ENCODE measurements around the gene RNF220.

Gene RNF220

GRCh38 chr1:44621841-44622286, 216.8 kb downstream of the RNF220 start:
- no peaks in the 10 kb centered on the region for H3K4me1 ChIP-seq (ENCODE audit: insufficient read depth, low read length, poor library complexity, severe bottlenecking)
- no peaks in the 10 kb centered on the region for H3K79me2 ChIP-seq (ENCODE audit: insufficient read depth, low read length)
- TF ChIP-seq CTCF (conservative IDR thresholded peaks at IDR 0.05; ENCODE audit: low read length): no peak
- no peak for TF ChIP-seq EZH2phosphoT487 (IDR thresholded peaks at IDR 0.05; ENCODE audit: borderline replicate concordance)

GRCh38 chr1:44624268-44624901, 219.3 kb downstream of the RNF220 start:
- Histone ChIP-seq H4K20me1 (ENCODE audit: insufficient read depth, low read length, poor library complexity, severe bottlenecking) (no peaks in the 10 kb centered on the region), H3K4me2 (ENCODE audit: low read depth, low read length, poor library complexity, severe bottlenecking) (no peak overlapping the region), H3K9me3 (ENCODE audit: insufficient read depth, low read depth, low read length) (no peaks in the 10 kb centered on the region), H3K4me1 (ENCODE audit: insufficient read depth, low read length, poor library complexity, severe bottlenecking) (no peaks in the 10 kb centered on the region), H2AFZ (ENCODE audit: low read length) (no peak overlapping the region), H3K9ac (ENCODE audit: low read depth, low read length, poor library complexity, severe bottlenecking) (no peak overlapping the region), H3F3A (ENCODE audit: low read depth) (no peaks in the 10 kb centered on the region), H3K9me2 (replicated peaks; ENCODE audit: low read depth, low read length) (no peaks in the 10 kb centered on the region), H3K36me3 (ENCODE audit: insufficient read depth, low read length) (peaks cover 43% of the 10 kb centered on the region; the same call in 1 of the 2 replicates), H3K27me3 (ENCODE audit: insufficient read depth, low read length, poor library complexity, severe bottlenecking) (no peaks in the 10 kb centered on the region), H3K79me2 (ENCODE audit: insufficient read depth, low read length) (no peaks in the 10 kb centered on the region), H3K4me3 (ENCODE audit: low read length, poor library complexity, severe bottlenecking) (no peak overlapping the region)
- no peak for TF ChIP-seq CTCF (conservative IDR thresholded peaks at IDR 0.05; ENCODE audit: low read length)
- no peak for TF ChIP-seq EZH2phosphoT487 (IDR thresholded peaks at IDR 0.05; ENCODE audit: borderline replicate concordance)

More at GRCh38 chr1:44621841-44622286, 216.8 kb downstream of the RNF220 start:
- H3K36me3 ChIP-seq (ENCODE audit: insufficient read depth, low read length): peaks cover 31% of the 10 kb centered on the region; the same call in 1 of the 2 replicates
- no peak overlapping the region for H3K4me2 ChIP-seq (ENCODE audit: low read depth, low read length, poor library complexity, severe bottlenecking)
- no peak overlapping the region for H2AFZ ChIP-seq (ENCODE audit: low read length)
- no peak overlapping the region for H3K9ac ChIP-seq (ENCODE audit: low read depth, low read length, poor library complexity, severe bottlenecking)
- no peaks in the 10 kb centered on the region for H3K9me3 ChIP-seq (ENCODE audit: insufficient read depth, low read depth, low read length)
- no peak overlapping the region for H3K4me3 ChIP-seq (ENCODE audit: low read length, poor library complexity, severe bottlenecking)
- H3K27me3 ChIP-seq (ENCODE audit: insufficient read depth, low read length, poor library complexity, severe bottlenecking): no peaks in the 10 kb centered on the region
- no peaks in the 10 kb centered on the region for H3F3A ChIP-seq (ENCODE audit: low read depth)
- H4K20me1 ChIP-seq (ENCODE audit: insufficient read depth, low read length, poor library complexity, severe bottlenecking): no peaks in the 10 kb centered on the region
- no peaks in the 10 kb centered on the region for H3K9me2 ChIP-seq (replicated peaks; ENCODE audit: low read depth, low read length)

GRCh38 chr1:44625348-44625747, 220.3 kb downstream of the RNF220 start:
- Histone ChIP-seq H3K9me3 (ENCODE audit: insufficient read depth, low read depth, low read length) (no peaks in the 10 kb centered on the region), H2AFZ (ENCODE audit: low read length) (no peak overlapping the region), H3K4me3 (ENCODE audit: low read length, poor library complexity, severe bottlenecking) (no peak overlapping the region), H3K9me2 (replicated peaks; ENCODE audit: low read depth, low read length) (no peaks in the 10 kb centered on the region), H3K79me2 (ENCODE audit: insufficient read depth, low read length) (no peaks in the 10 kb centered on the region), H3K4me1 (ENCODE audit: insufficient read depth, low read length, poor library complexity, severe bottlenecking) (no peaks in the 10 kb centered on the region), H3F3A (ENCODE audit: low read depth) (no peaks in the 10 kb centered on the region), H4K20me1 (ENCODE audit: insufficient read depth, low read length, poor library complexity, severe bottlenecking) (no peaks in the 10 kb centered on the region), H3K9ac (ENCODE audit: low read depth, low read length, poor library complexity, severe bottlenecking) (no peak overlapping the region), H3K4me2 (ENCODE audit: low read depth, low read length, poor library complexity, severe bottlenecking) (no peak overlapping the region), H3K27me3 (ENCODE audit: insufficient read depth, low read length, poor library complexity, severe bottlenecking) (no peaks in the 10 kb centered on the region), H3K36me3 (ENCODE audit: insufficient read depth, low read length) (peaks cover 43% of the 10 kb centered on the region; the same call in 1 of the 2 replicates)
- TF ChIP-seq CTCF (conservative IDR thresholded peaks at IDR 0.05; ENCODE audit: low read length): no peak
- TF ChIP-seq EZH2phosphoT487 (IDR thresholded peaks at IDR 0.05; ENCODE audit: borderline replicate concordance): no peak
